IMR-90 (cell line): ENCODE data around the gene NOX3.

Experiments used
- CEBPB ChIP-seq: IDR thresholded peaks from 2 replicates; pipeline ENCODE4 v1.6.1; 2012; ENCODE audit warnings: low read depth, low read length, improper control_type of control experiment
- NFE2L2 ChIP-seq: fragments of 150-350 bp; IDR thresholded peaks from 2 replicates; pipeline ENCODE4 v1.6.1; 2016; ENCODE audit warnings: low read depth, mild to moderate bottlenecking, low read length
- RCOR1 ChIP-seq: IDR thresholded peaks from 2 replicates; pipeline ENCODE4 v1.6.1; 2012; ENCODE audit warnings: mild to moderate bottlenecking, low read length, improper control_type of control experiment; ENCODE audit not compliant: insufficient replicate concordance
- TF ChIP-seq, protein P1 (sequence below): conservative IDR thresholded peaks from 2 replicates; pipeline ENCODE4 v1.5.1; 2012; ENCODE audit warnings: mild to moderate bottlenecking, low read depth, low read length, improper control_type of control experiment

GRCh38 chr6:155351273-155352129 lies 104.1 kb downstream of the NOX3 start:
- TF ChIP-seq CEBPB, result no peak
- TF ChIP-seq NFE2L2, result no peak
- TF ChIP-seq RCOR1, result no peak
- TF ChIP-seq, protein P1, sequence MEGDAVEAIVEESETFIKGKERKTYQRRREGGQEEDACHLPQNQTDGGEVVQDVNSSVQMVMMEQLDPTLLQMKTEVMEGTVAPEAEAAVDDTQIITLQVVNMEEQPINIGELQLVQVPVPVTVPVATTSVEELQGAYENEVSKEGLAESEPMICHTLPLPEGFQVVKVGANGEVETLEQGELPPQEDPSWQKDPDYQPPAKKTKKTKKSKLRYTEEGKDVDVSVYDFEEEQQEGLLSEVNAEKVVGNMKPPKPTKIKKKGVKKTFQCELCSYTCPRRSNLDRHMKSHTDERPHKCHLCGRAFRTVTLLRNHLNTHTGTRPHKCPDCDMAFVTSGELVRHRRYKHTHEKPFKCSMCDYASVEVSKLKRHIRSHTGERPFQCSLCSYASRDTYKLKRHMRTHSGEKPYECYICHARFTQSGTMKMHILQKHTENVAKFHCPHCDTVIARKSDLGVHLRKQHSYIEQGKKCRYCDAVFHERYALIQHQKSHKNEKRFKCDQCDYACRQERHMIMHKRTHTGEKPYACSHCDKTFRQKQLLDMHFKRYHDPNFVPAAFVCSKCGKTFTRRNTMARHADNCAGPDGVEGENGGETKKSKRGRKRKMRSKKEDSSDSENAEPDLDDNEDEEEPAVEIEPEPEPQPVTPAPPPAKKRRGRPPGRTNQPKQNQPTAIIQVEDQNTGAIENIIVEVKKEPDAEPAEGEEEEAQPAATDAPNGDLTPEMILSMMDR, result no peak
